Heart left ventricle (tissue), 16 donors: Measurements from ENCODE around the gene SCRN2. TPM values are rescaled to one million over a fixed set of nuclear protein-coding genes. Genes with fewer than 3 reads are reported as not detected.

Source experiments
- ATAC-seq, 4 donors: fragments of 200-7000 bp; cut with Tn5 transposase; one replicate each; pipeline ENCODE4 v1.9.1; 2020 to 2022; ENCODE audit warnings: moderate library complexity in 4 of 4, mild to moderate bottlenecking in 3 of 4, moderate number of reproducible peaks in 1 of 4
- DNase-seq, 5 donors: peaks; one replicate each; pipeline ENCODE4 v3.0.0-alpha.2; 2020
- H3K27ac ChIP-seq, 12 donors: fragments of 200-600 bp; sonication (generic) in 4 of 12; one replicate each; pipeline versions ENCODE4 v1.5.0 to v1.8.0; 2016 to 2022; ENCODE audit warnings: mild to moderate bottlenecking in 2 of 12
- H3K27me3 ChIP-seq, 9 donors: fragments of 200-600 bp; sonication (generic) in 2 of 9; one replicate each; pipeline versions ENCODE4 v1.5.1 to v1.8.0; 2016 to 2022; ENCODE audit warnings: mild to moderate bottlenecking in 3 of 9
- H3K36me3 ChIP-seq, 9 donors: fragments of 200-600 bp; sonication (generic) in 2 of 9; one replicate each; pipeline versions ENCODE4 v1.5.0 to v1.8.0; 2018 to 2022; ENCODE audit warnings: mild to moderate bottlenecking in 2 of 9
- H3K4me1 ChIP-seq, 12 donors: fragments of 200-600 bp; sonication (generic) in 4 of 12; one replicate each; pipeline versions ENCODE4 v1.5.0 to v1.8.0; 2016 to 2022; ENCODE audit warnings: mild to moderate bottlenecking in 3 of 12
- H3K4me3 ChIP-seq, 12 donors: fragments of 200-600 bp; sonication (generic) in 4 of 12; one replicate each; pipeline versions ENCODE4 v1.5.0 to v1.8.0; 2017 to 2022; ENCODE audit warnings: mild to moderate bottlenecking in 9 of 12, moderate library complexity in 4 of 12
- H3K9me3 ChIP-seq, 12 donors: fragments of 200-600 bp; sonication (generic) in 4 of 12; one replicate each; pipeline versions ENCODE4 v1.5.0 to v1.8.0; 2016 to 2022; ENCODE audit warnings: mild to moderate bottlenecking in 1 of 12
- CTCF ChIP-seq, 12 donors: fragments of 200-600 bp; sonication (generic) in 4 of 12; IDR thresholded peaks; one replicate each; pipeline versions ENCODE4 v1.5.0 to v1.8.0; 2018 to 2022; ENCODE audit warnings: antibody characterized with exemption in 12 of 12, mild to moderate bottlenecking in 5 of 12
- POLR2A ChIP-seq, 2 donors: fragments of 450-650 bp; IDR thresholded peaks; one replicate each; pipeline ENCODE4 v1.6.1; 2017; ENCODE audit warnings: antibody characterized with exemption in 2 of 2, mild to moderate bottlenecking in 2 of 2, moderate library complexity in 2 of 2
- WGBS, 4 donors: extraction: QIAGEN DNeasy Blood & Tissue Kit in 2 of 4; methylation state at CpG; one replicate each; pipeline versions ENCODE4 v1.1.5 to v1.1.7; 2013 to 2018; 5-methylcytosine and 5-hydroxymethylcytosine counted together
- intact Hi-C, 10 donors: fragments of 100-400 bp; cut with DNase I; formaldehyde crosslinking; loops; one replicate each; pipeline versions ENCODE4 v1.11.1 to v1.14.2; 2022
- polyA plus RNA-seq, 2 donors: library from polyadenylated mRNA; stranded (reverse); fragments of 200-250 nt; gene quantifications; one replicate each; pipeline ENCODE4 v1.2.3, GENCODE V29; 2013
- total RNA-seq, 9 donors: library from RNA; depleted of rRNA in 2 of 9; stranded (reverse); fragments of >200 nt in 2 of 9; fragmentation: NEBNext Ultra II Directional in 3 of 9; extraction: Animal tissue kit (Norgen Biotek cat#: 25700) in 3 of 9; gene quantifications; one replicate each; pipeline versions ENCODE4 v1.1.0 to v1.2.4, GENCODE V29; 2016 to 2023
- donor health status: ischemic (EF 13 %, LVEDD 7.1; RV severe dilation, severe dysfunction).
- donor health status: healthy with polysubstance abuse.
- donor health status: DM: no; HTN: yes; CAD: no.
- donor health status: DM: no; HTN: no; CAD: no.
- donor health status: ischemic (EF 25% LVEDD 6.9; RV normal size, moderate dysfunction).
- donor health status: ischemic (EF 25% LVEDD 5.7; RV mildly dilated, moderate dysfunction).
- donor health status: healthy.
- donor health status: DM: yes; HTN: yes; CAD: no.
- donor health status: ischemic (EF 35%, LVEDD 5.7; RV mildly dilated, moderate dysfunction).
- donor health status: nonischemic (EF 11% LVEDD 7.7; RV severe dilation, severe dysfunction).
- donor health status: DM: yes; HTN: yes; CAD: no.
- donor health status: PGD.
- donor health status: ischemic (EF 29% LVEDD 5.4; RV normal size, mild dysfunction).
- donor health status: nonischemic (EF 23%, LVEDD 6.1; RV moderate dilation, normal function).

The SCRN2 gene
- total and polyA plus RNA-seq, 11 donors = 17.5 to 58.5 (median 33.9) TPM

GRCh38 chr17:47850692-47851573, 9.9 kb upstream of the SCRN2 start, which contains the start of gene SP6:
Gene SP6, minus strand, starts transcription at chr17:47851163. Its CDS starts 2,734 bp downstream, at chr17:47848429.
- intact Hi-C loops = loop anchor here in 1 of 10 donors (2.0 kb wide), 1 partner anchor 32 kb away; no protein-coding TSS in a partner anchor
- H3K27ac ChIP-seq = no peak within 1 kb of the TSS
- TF ChIP-seq POLR2A (IDR thresholded peaks at IDR 0.05) (peak in 1 of 2 donors; percentile 36), CTCF (IDR thresholded peaks at IDR 0.05) (peak in 7 of 12 donors; percentile 12 to 49 (median 31))
- H3K9me3 ChIP-seq = no peaks in the 10 kb centered on the region
- H3K4me3 ChIP-seq = peak within 1 kb of the TSS in 11 of 12 donors; percentile 31 to 55 (median 47)
- H3K27me3 ChIP-seq = peaks cover 30 to 99% (median 79%) of the 10 kb centered on the region in 9 donors
- 3 to 6% (median 6%) methylated on average over 50 to 71 of the region's 71 CpGs for WGBS, 4 donors
- peaks cover 4 to 32% (median 12%) of the 10 kb centered on the region in 12 donors for H3K4me1 ChIP-seq
- ATAC-seq (peak; percentile 33 to 91 (median 86)), DNase-seq (peak in 4 of 5 donors; percentile 40 to 65 (median 50))
- H3K36me3 ChIP-seq = no peaks in the 10 kb centered on the region

GRCh38 chr17:47850373-47850691, 9.3 kb upstream of the SCRN2 start:
- H3K4me1 ChIP-seq = peaks cover 4 to 32% (median 12%) of the 10 kb centered on the region in 12 donors
- ATAC-seq (peak in 1 of 4 donors; percentile 9), DNase-seq (no peak)
- peak overlapping the region in 8 of 12 donors; percentile 31 to 55 (median 50) for H3K4me3 ChIP-seq
- intact Hi-C loops = loop anchor here in 1 of 10 donors (2.0 kb wide), 1 partner anchor 32 kb away; no protein-coding TSS in a partner anchor
- 31 to 51% (median 48%) methylated on average over 9 of the region's 9 CpGs for WGBS, 4 donors
- no peak overlapping the region for H3K27ac ChIP-seq
- peaks cover 30 to 99% (median 74%) of the 10 kb centered on the region in 9 donors for H3K27me3 ChIP-seq
- no peaks in the 10 kb centered on the region for H3K36me3 ChIP-seq
- TF ChIP-seq POLR2A (IDR thresholded peaks at IDR 0.05) = no peak
- no peak for TF ChIP-seq CTCF (IDR thresholded peaks at IDR 0.05)
- H3K9me3 ChIP-seq = no peaks in the 10 kb centered on the region

GRCh38 chr17:47848198-47848513, 7.1 kb upstream of the SCRN2 start:
- H3K9me3 ChIP-seq = no peaks in the 10 kb centered on the region
- peaks cover 4 to 32% (median 12%) of the 10 kb centered on the region in 12 donors for H3K4me1 ChIP-seq
- 51 to 59% (median 54%) methylated on average over 15 to 23 of the region's 23 CpGs for WGBS, 4 donors
- DNase-seq = peak in 1 of 5 donors; percentile 7
- intact Hi-C loops = loop anchor here in 4 of 10 donors (5.0 to 10.0 kb wide), 4 partner anchors 97 to 169 kb away; partner anchors contain the start of genes PNPO (in 2 of the 4) and CDK5RAP3 (in 1 of the 4)
- TF ChIP-seq CTCF (IDR thresholded peaks at IDR 0.05) = no peak
- TF ChIP-seq POLR2A (IDR thresholded peaks at IDR 0.05) = no peak
- ATAC-seq = no peak
- H3K36me3 ChIP-seq = no peaks in the 10 kb centered on the region
- H3K27me3 ChIP-seq = peaks cover 29 to 90% (median 57%) of the 10 kb centered on the region in 9 donors
- H3K27ac ChIP-seq = no peak overlapping the region
- H3K4me3 ChIP-seq = no peak overlapping the region
